ENCODE measurements around the gene LENG9. TPM values are rescaled to one million over a fixed set of nuclear protein-coding genes. Genes with fewer than 3 reads are reported as not detected.
"Not testable (repeated sequence)": the region's sequence is repeated elsewhere in the genome, so short reads cannot be mapped to it uniquely, and the experiment has no call there.

LENG9 gene
- 1 to 10 TPM; 1.8 to 3.4 (median 2.5) TPM for polyA plus RNA-seq (ENCODE audit: insufficient read length in 4 of 4)

- DNase-seq (ENCODE audit: low read depth in 4 of 4, low spot score in 2 of 4): peak in 2 of 4 donors; percentile 85 to 89
Observed at GRCh38 chr19:54463531-54464043, at the start of gene LENG9. TSS of gene LENG9 (minus strand) at chr19:54463778. CDS start at chr19:54463526, 252 bp downstream.

DNA sequence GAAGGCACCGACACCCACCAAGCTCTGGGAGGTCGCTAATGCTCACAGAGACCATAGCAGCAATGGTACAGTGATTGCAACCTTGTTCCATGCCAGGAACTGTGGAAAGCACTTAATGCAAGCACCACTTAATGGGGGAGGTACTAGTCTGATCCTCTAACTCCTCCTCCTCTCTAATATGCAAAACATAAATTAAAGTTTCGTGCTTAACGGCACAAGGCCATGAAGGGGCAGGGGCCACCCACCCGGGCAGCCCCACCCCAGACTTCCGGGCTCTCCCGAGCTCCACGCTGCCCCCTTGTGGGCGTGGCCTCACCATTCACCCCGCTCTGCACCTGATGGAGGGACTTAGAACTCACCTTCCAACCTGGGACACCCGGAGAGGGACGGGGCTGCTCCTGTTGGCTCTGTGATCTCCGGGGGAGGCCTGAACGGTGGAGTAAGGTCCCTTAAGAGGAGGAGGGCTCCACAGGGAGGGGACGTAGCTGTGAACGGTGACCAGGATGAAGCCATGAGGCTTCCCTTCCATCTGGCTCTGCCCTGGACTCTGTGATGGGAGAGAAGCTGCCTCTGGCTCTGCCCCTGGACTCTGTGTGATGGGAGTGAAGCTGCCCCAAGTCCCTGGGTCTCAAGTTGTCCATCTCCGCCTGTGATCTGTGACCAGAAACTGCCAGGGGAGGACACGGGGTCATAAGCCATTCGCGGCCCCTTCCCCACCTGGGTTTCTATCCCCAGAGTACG is 45.8 kb upstream of the LENG9 start:
- DNase-seq (ENCODE audit: low read depth in 4 of 4, low spot score in 2 of 4): not testable (repeated sequence)

- DNase-seq (ENCODE audit: low read depth in 4 of 4, low spot score in 2 of 4): not testable (repeated sequence)
Observed at GRCh38 chr19:54508487-54508886, 44.9 kb upstream of the LENG9 start.

- no peak for DNase-seq (ENCODE audit: low read depth in 4 of 4, low spot score in 2 of 4)
Observed at GRCh38 chr19:54507824-54508223, 44.2 kb upstream of the LENG9 start.

- not testable (repeated sequence) for DNase-seq (ENCODE audit: low read depth in 4 of 4, low spot score in 2 of 4)
Observed at GRCh38 chr19:54507038-54507717, 43.6 kb upstream of the LENG9 start.

- DNase-seq (ENCODE audit: low read depth in 4 of 4, low spot score in 2 of 4): no peak
Observed at GRCh38 chr19:54506079-54506478, 42.5 kb upstream of the LENG9 start.

GRCh38 chr19:54505542-54505941 is 42.0 kb upstream of the LENG9 start:
- not testable (repeated sequence) for DNase-seq (ENCODE audit: low read depth in 4 of 4, low spot score in 2 of 4)

- DNase-seq (ENCODE audit: low read depth in 4 of 4, low spot score in 2 of 4): no peak
Observed at GRCh38 chr19:54502518-54503048, 39.0 kb upstream of the LENG9 start, which contains the start of gene LAIR2. TSS of gene LAIR2 (plus strand) at chr19:54502831. CDS start at chr19:54502919, 88 bp downstream.

- DNase-seq (ENCODE audit: low read depth in 4 of 4, low spot score in 2 of 4): not testable (repeated sequence)
Observed at GRCh38 chr19:54498451-54498772, 34.8 kb upstream of the LENG9 start.

DNA sequence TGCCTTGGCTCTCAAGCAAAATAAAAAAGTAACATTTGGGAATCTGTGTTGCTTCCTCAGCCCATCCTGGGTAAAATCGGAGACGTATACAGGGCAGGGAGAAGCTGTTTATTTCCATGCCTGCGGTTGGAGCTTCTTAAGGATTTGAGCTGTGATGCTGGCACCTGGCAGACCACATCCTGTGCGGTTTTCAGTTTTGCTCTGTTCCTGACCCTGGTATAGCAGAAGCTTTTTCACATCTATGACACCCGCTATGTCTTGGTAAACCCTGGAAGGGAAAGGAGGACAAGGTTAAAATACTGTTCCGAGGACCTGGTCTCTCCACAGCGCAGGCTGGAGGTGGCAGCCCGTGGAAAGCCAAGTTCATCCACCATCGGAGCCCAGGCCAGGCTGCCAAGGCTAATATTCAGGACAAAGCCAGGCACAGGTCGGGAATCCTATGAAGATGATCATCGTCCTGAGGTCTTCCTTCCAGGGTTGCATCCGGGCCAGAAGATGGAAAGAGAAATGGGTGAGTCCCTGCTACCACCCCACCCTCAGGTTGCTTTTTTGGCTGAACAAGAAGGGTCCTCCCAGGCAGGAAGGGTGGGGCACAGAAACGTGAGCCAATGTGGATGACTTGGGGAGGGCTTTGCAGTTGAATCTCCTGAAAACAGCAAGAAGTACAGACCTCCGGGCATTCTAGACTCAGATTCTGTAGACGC is 34.3 kb upstream of the LENG9 start:
- not testable (repeated sequence) for DNase-seq (ENCODE audit: low read depth in 4 of 4, low spot score in 2 of 4)

- DNase-seq (ENCODE audit: low read depth in 4 of 4, low spot score in 2 of 4): not testable (repeated sequence)
Observed at GRCh38 chr19:54495284-54495683, 31.7 kb upstream of the LENG9 start.

DNA sequence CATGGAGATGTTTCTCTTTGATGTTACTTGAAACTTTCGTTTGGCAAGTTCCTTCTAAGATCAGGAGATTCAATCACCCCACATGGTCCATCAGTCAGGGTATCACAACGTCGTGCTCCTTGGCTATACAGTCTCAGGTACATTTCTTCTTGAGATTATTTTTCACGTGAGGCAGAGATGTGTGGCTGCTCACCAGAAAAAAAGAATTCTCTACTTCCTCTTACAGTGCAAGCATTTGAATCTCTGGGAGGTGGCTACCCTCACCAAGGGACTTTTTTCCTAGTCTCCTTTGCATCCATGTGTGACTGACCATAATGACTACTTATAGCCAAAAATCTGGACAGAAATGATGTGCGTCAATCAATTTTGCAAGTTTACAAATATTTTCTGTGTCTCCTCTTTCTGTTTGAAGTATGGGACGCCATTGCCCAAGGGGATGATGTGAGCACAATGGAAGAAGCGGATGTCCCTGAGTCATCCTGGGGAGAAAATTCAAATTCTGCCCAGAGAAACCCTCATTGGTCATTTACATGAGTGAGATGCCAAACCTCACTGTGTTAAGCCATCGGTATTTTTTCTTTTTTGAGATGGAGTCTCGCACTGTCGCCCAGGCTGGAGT is 30.5 kb upstream of the LENG9 start:
- DNase-seq (ENCODE audit: low read depth in 4 of 4, low spot score in 2 of 4): no peak

DNA sequence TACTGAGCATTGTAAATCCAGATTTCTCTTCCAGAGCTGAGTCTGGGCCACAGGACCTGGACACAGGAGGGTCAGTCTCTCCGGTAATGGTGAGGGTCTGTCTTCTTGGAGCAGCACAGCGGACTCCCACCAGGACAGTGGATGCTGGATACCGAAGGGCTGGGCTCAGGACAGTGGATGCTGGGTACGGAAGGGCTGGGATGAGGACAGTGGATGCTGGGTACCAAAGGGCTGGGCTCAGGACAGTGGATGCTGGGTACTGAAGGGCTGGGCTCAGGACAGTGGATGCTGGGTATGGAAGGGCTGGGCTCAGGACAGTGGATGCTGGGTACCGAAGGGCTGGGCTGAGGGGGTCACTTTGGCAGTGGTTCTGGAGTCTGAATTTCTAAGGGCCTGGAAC is 29.5 kb upstream of the LENG9 start:
- DNase-seq (ENCODE audit: low read depth in 4 of 4, low spot score in 2 of 4): not testable (repeated sequence)

DNA sequence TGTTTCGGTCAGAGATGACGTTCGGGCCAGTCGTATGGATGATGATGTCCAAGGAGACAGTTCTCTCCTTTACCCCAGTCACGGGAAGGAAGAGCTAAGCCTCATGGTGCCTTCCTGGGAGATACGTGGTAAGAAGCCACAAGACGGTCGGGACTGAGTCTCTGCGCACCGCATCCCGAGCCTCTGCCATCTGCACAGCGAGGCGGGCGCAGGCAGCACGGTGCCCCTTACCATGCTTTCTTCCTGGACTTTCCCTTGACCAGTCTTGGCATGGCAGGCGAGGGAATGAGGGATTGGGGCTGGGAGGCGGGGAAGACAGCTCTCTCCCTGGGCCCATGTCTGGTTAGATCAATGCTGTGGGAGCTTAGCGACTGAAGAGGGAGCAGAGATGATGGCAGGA is 29.0 kb upstream of the LENG9 start:
- no peak for DNase-seq (ENCODE audit: low read depth in 4 of 4, low spot score in 2 of 4)

DNA sequence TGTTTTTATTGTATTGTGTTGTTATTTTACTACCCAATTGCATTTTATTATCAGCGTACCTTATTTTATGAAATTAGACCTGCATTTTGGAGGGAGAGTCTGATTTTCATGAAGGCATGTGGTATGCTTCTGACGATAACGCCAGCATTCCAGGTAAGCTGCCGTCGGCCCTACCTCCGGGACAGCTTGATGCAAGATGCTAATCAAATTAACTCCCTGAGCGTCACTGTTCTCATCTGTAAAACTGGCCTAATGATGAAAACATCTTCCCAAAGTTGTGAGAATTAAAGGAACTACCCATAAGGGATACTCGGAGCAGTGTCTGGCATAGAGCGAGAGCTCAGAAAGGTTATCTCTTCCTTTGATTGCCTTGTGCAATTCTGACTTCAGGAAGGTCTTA is 26.2 kb upstream of the LENG9 start:
- DNase-seq (ENCODE audit: low read depth in 4 of 4, low spot score in 2 of 4): no peak

DNA sequence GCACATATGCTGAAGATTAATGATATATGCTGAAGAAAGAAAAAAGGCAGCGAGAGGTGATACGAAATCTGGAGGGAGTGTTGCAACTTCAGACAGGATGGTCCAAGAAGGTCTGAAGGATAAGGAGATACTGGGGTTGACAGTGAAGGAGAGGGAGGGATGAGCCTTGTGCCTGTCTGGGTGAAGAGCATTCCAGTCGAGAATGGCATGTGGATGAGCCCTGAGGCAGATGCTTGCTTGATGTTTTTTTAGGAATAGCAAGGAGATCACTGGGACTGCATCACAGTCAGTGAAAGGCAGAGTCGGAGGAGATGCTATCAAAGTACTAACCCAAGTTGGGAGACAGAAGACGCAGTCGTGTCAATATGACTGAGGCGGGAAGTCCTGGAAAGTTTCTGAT is 25.8 kb upstream of the LENG9 start:
- DNase-seq (ENCODE audit: low read depth in 4 of 4, low spot score in 2 of 4): no peak

GRCh38 chr19:54485851-54486250 is 22.3 kb upstream of the LENG9 start:
- DNase-seq (ENCODE audit: low read depth in 4 of 4, low spot score in 2 of 4): no peak

DNA sequence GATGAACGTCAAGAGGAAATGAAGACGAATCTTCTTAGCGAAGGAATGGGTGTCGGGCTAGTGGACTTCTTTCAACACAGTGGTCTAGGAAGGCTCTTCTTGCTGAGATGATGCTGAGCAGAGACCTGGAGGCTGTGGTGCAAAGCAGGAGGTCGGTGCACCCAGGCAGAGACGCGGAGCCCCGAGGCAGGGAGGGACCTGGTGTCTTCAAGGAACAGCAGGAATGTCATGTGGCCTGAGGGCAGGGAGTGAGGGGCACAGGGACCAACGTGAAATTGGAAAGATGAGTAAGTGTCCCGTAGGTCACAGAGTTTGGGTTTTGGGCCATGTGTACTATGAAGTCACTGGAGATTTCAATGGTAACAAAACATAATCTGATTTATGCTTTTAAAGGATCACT is 20.9 kb upstream of the LENG9 start:
- DNase-seq (ENCODE audit: low read depth in 4 of 4, low spot score in 2 of 4): no peak

GRCh38 chr19:54482889-54483288 is 19.3 kb upstream of the LENG9 start:
- no peak for DNase-seq (ENCODE audit: low read depth in 4 of 4, low spot score in 2 of 4)

DNA sequence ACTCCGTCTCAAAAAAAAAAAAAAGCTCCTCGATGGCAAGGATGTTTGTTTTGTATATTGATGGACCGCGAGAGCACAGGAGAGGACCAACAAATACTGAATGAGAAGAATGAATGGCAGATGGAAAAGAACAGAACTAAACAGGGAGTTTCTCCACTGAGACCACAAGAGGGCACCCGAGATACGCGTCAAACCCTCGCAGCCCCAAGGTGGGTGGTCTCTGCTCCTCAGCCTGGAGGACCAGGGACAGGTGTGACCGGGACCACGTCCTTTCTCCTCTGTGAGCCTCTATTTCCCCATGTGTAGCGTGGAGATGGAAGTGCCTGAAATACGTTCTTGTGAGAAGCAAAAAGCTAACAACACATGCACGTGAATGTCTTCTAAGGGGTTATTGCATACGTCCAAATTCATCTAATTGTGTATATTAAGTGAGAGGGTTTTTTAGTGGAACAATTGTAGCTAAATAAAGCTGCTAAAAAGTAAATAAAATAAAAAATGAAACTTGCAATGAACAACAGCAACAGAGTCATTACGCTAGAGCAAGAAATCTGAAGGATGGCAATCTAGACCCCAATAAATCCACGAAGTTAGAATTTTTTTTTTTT is 17.9 kb upstream of the LENG9 start:
- DNase-seq (ENCODE audit: low read depth in 4 of 4, low spot score in 2 of 4): peak in 1 of 4 donors; percentile 64
